Central memory CD8-positive, alpha-beta T cell (primary cell): Measurements from ENCODE around the gene CIDEA.
"Not testable (repeated sequence)": the region's sequence is repeated elsewhere in the genome, so short reads cannot be mapped to it uniquely, and the experiment has no call there.

Experiments
- ATAC-seq: fragments of 150-1000 bp; cut with Tn5 transposase; replicated peaks from 2 replicates; pipeline ENCODE4 v1.10.0; 2022; ENCODE audit warnings: mild to moderate bottlenecking, moderate FRiP score, moderate number of reproducible peaks; ENCODE audit not compliant: poor library complexity, severe bottlenecking; ENCODE audit errors: extremely low read depth
- DNase-seq, 2 donors: peaks; one replicate each; pipeline ENCODE4 v3.0.0; 2021; ENCODE audit warnings: low spot score in 2 of 2
- H3K27ac Mint-ChIP-seq: one replicate; pipeline ENCODE4 v1.8.0; 2022; ENCODE audit warnings: low read depth, mild to moderate bottlenecking, moderate library complexity, mixed read lengths
- H3K27me3 Mint-ChIP-seq: one replicate; pipeline ENCODE4 v1.8.0; 2022; ENCODE audit warnings: mixed read lengths
- H3K36me3 Mint-ChIP-seq: one replicate; pipeline ENCODE4 v1.8.0; 2022; ENCODE audit warnings: mild to moderate bottlenecking, moderate library complexity, mixed read lengths; ENCODE audit not compliant: insufficient read depth
- H3K4me1 Mint-ChIP-seq: one replicate; pipeline ENCODE4 v1.8.0; 2022; ENCODE audit warnings: mixed read lengths
- H3K4me3 Mint-ChIP-seq: one replicate; pipeline ENCODE4 v1.8.0; 2022; ENCODE audit warnings: mild to moderate bottlenecking, moderate library complexity, mixed read lengths
- H3K9me3 Mint-ChIP-seq: one replicate; pipeline ENCODE4 v1.8.0; 2022; ENCODE audit warnings: mixed read lengths

Gene CIDEA, protein sequence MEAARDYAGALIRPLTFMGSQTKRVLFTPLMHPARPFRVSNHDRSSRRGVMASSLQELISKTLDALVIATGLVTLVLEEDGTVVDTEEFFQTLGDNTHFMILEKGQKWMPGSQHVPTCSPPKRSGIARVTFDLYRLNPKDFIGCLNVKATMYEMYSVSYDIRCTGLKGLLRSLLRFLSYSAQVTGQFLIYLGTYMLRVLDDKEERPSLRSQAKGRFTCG

DNA sequence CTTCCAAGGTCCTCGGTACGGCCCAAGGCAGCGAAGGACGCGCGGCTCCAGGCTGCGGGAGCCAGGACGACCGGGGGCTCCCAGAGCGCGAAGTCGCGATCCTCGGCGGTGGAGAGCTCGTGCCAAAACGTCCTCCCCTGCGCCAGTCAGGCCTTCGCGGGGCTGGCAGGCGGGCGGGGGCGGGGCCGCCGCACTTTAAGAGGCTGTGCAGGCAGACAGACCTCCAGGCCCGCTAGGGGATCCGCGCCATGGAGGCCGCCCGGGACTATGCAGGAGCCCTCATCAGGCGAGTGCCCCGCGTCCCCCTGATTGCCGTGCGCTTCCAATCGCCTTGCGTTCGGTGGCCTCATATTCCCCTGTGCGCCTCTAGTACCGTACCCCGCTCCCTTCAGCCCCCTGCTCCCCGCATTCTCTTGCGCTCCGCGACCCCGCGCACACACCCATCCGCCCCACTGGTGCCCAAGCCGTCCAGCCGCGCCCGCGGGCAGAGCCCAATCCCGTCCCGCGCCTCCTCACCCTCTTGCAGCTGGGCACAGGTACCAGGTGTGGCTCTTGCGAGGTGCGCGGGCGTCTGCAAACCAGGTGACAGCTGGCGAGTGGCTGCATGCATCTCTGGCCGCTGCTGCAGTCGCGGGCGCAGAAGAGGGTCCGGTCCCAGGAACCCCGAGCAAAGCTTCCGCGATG lies at the start of gene CIDEA:
CIDEA (plus strand) TSS at position 226 of the 684 bp plus-strand sequence; CDS start at position 249, 23 bp downstream.
- Mint-ChIP-seq H3K4me1 (no peaks in the 10 kb centered on the region), H3K4me3 (no peak within 1 kb of the TSS), H3K27ac (no peak within 1 kb of the TSS), H3K27me3 (peaks cover 94% of the 10 kb centered on the region), H3K9me3 (no peaks in the 10 kb centered on the region), H3K36me3 (no peaks in the 10 kb centered on the region)
- DNase-seq, result no peak
- no peak for ATAC-seq

DNA sequence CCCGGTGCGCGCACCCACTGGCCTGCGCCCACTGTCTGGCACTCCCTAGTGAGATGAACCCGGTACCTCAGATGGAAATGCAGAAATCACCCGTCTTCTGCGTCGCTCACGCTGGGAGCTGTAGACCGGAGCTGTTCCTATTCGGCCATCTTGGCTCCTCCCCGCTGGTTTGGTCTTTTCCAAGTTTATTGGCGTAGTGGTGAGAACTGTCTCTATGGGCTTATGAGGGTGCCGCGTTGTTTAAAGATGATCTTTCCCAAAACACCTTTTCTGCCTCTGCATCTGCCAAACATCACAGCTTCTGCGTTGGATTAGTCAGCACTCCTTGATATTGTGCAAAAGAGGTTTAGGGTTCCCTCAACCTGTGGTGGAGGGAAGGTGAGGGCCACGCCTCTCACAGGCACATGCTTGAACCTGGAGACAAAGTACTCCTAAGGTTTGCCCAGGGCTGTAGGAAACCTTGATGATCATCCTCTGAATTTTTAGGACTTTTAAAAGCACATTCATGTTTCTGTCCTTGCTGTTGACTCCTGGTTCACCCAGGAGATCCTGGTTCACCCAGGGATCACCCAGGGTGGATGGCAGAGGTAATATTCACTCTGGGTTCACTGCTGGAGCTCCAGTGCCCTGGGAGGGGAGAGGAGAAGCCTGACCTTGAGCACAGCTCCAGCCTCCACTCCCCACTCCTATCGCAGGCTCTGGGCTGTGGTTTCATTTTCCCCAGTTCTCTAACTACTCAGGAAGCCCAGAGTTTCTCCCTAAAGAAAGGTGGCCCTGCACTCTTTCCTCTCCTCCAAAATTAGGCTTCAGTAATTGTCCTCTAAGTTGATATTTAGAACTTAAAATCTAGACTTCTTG lies 45.6 kb upstream of the CIDEA start:
- not testable (repeated sequence) for H3K9me3 Mint-ChIP-seq, H3K36me3 Mint-ChIP-seq, H3K27ac Mint-ChIP-seq, H3K4me3 Mint-ChIP-seq, H3K4me1 Mint-ChIP-seq, ATAC-seq, DNase-seq
- peaks cover 18% of the 10 kb centered on the region for H3K27me3 Mint-ChIP-seq

DNA sequence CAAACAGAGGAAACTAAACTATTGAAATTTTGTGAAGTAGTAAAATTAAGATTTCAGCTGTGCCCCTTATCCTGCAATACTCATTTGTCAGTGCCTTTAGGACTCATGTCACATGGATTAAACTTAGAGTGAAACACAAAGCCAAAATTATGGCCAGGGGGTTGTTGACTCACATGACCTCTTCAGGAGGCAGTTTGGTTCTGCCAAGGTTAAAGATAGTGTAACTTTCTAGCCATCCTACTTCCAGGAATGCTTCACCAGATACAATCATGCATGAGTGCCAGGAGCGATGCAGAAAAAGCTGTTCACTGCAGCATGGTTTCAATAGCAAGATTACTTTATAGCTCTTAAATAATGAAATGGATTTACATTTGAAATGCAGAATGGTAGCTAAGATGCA lies 41.9 kb upstream of the CIDEA start:
- H3K36me3 Mint-ChIP-seq, H3K9me3 Mint-ChIP-seq, ATAC-seq, H3K27ac Mint-ChIP-seq, DNase-seq, H3K4me1 Mint-ChIP-seq, H3K4me3 Mint-ChIP-seq: not testable (repeated sequence)
- peaks cover 43% of the 10 kb centered on the region for H3K27me3 Mint-ChIP-seq

DNA sequence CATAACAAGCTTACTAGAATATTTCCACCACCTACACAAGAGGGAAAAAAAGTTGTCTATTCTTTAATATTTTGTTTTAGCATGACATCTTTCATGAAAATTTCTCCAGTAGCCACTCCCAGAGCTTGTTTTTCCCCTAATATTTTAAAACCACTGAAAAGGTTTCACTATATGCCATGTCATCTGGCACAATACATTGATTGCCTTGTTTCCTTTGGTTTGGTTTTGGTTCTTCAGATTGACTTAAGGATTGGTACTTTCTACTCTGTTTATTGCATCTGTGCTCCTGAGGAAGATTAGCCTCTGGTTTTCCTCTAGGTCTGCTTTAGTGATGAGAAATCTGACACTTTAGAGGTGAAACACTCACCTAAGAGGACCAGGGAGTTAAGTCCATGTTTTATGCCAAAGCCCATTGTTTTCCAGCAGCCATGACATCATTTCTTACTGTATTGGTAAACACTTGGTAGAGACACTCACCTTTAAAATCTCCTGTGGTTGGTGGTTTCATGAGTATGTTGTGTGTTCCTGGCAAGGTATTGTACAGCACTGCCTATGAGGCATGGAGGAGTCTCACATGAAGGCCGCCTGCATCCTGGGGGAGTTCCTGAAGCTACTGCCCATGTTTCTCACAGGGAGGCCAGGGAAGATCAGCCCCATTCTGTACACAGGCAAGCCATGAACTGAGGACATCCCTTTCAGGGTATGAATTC lies 39.7 kb upstream of the CIDEA start:
- DNase-seq, H3K9me3 Mint-ChIP-seq, H3K4me3 Mint-ChIP-seq, H3K36me3 Mint-ChIP-seq, H3K27ac Mint-ChIP-seq, H3K4me1 Mint-ChIP-seq, ATAC-seq: not testable (repeated sequence)
- H3K27me3 Mint-ChIP-seq, result peaks cover 43% of the 10 kb centered on the region

DNA sequence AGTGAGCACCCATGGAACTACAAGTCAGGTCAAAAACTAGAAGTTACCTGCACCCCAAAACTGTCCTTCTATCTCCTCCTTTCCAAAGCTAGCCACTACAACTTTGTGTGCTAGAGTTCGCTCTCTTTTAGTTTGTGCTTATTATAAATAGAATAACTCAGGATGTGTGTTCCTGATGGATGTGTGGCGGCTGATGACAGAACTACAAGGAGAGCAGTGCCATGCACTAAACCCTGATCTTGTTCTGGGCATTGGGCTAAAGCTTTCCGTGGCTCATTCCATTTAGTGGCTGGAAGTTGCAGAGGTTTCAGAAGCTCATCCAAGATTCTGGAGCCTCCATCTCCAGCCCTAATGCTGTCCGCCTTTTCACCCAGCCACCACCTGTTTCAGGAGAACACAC lies 37.7 kb upstream of the CIDEA start:
- H3K4me1 Mint-ChIP-seq, H3K27ac Mint-ChIP-seq, DNase-seq, H3K9me3 Mint-ChIP-seq, H3K4me3 Mint-ChIP-seq, H3K36me3 Mint-ChIP-seq, ATAC-seq: not testable (repeated sequence)
- peaks cover 30% of the 10 kb centered on the region for H3K27me3 Mint-ChIP-seq

DNA sequence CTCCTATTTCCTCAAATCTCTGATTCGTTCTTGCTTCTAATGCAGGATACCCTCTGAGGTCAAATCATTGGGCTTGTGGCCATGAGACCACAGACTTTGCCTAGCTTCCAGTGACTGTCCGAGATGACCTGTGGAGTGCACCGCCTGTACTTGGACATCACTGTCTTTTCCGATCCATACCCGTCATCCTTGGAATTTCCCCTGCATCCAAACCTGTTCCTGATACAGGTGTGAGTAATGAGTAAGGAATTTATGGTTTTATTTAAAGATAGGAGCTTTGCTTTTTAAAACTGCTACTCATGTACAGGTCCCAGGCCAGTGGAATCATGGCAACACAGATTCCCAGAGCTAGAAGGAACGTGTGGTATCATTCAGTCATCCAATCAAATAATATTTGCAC lies 35.6 kb upstream of the CIDEA start:
- H3K27me3 Mint-ChIP-seq, result peaks cover 25% of the 10 kb centered on the region
- H3K4me3 Mint-ChIP-seq, ATAC-seq, H3K9me3 Mint-ChIP-seq, H3K27ac Mint-ChIP-seq, H3K36me3 Mint-ChIP-seq, H3K4me1 Mint-ChIP-seq, DNase-seq: not testable (repeated sequence)

DNA sequence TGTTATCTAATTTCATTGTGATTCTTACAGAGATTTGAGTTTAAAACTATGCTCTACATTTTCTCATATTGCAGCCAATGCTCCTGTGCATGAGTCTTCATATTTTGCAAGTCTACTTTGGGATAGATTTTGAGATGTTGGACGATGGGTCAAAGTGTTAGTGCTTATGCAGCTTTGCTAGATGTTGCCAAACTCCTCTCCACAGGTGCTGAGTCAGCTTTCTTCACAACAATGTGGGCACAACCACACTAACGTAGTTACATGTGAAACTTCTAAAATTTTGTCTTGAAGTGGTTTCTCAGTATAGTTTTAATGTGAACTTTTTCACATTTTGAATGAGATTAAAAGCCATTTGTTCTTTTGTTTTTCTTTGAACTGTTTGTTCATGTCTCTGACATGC lies 32.1 kb upstream of the CIDEA start:
- H3K9me3 Mint-ChIP-seq, DNase-seq, ATAC-seq, H3K27me3 Mint-ChIP-seq, H3K4me3 Mint-ChIP-seq, H3K27ac Mint-ChIP-seq, H3K36me3 Mint-ChIP-seq, H3K4me1 Mint-ChIP-seq: not testable (repeated sequence)

DNA sequence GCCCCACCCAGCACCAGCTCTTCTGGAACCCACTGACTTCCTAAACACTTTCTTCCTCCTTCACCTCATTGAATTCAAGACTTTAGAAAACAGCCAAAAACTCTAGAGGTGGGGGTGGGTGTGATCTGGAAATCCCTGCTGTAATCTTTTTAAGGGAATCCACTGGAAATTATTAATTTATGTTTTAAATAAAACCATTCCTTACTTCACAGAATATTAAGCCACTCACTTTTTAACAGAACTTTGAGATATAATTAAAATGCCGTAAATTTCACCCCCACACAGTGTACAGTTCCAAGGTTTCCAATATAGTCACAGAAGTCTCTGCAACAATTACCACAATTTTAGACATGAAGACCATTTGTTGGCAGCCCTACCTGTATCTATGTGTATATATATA lies 30.8 kb upstream of the CIDEA start:
- H3K27ac Mint-ChIP-seq, H3K27me3 Mint-ChIP-seq, DNase-seq, H3K9me3 Mint-ChIP-seq, H3K36me3 Mint-ChIP-seq, ATAC-seq, H3K4me3 Mint-ChIP-seq, H3K4me1 Mint-ChIP-seq: not testable (repeated sequence)

DNA sequence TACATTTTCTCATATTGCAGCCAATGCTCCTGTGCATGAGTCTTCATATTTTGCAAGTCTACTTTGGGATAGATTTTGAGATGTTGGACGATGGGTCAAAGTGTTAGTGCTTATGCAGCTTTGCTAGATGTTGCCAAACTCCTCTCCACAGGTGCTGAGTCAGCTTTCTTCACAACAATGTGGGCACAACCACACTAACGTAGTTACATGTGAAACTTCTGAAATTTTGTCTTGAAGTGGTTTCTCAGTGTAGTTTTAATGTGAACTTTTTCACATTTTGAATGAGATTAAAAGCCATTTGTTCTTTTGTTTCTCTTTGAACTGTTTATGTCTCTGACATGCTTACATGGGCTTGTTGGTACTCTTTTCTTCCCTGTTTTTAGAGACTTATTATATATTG lies 27.4 kb upstream of the CIDEA start:
- not testable (repeated sequence) for H3K9me3 Mint-ChIP-seq, DNase-seq, H3K27ac Mint-ChIP-seq, H3K4me1 Mint-ChIP-seq, H3K27me3 Mint-ChIP-seq, H3K36me3 Mint-ChIP-seq, H3K4me3 Mint-ChIP-seq
- ATAC-seq, result peak; percentile 16

DNA sequence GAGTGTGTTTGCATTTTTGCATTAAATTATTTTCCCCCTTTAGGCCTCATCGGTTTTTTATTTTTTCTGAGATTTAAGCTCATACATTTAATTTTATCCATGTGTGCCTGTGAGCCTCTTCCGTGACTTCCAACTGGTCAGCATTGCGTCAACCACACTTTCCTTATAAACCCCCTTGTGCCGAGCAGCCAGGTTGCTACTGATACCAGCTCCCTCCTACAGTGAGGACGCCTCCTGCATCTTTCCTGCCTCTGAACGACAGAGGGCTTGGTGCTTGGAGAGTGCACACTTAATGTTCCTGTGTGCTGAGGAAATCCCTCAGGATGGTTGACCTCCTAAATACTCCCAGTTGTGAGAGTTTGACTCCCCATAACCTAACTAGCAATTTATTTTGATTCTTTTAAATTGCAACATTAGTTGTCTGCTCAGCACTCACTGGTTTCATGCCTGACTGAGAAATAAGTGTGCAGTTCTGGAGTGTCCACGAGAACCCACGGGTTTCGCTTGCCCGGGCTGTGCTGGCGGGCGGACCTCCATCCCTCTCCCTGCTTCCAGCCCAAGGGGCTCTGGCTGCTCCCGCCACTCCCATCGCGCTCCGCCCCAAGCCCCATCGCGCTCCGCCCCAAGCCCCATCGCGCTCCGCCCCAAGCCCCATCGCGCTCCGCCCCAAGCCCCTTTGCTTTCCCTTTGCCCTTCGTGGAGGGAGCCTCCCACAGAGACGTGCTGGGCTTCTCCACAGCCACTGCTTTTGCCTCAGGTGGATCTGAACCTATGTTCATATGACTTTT lies 26.6 kb upstream of the CIDEA start:
- not testable (repeated sequence) for H3K27me3 Mint-ChIP-seq, DNase-seq, H3K27ac Mint-ChIP-seq, H3K4me3 Mint-ChIP-seq, H3K36me3 Mint-ChIP-seq, H3K9me3 Mint-ChIP-seq, H3K4me1 Mint-ChIP-seq
- ATAC-seq, result peak; percentile 32

DNA sequence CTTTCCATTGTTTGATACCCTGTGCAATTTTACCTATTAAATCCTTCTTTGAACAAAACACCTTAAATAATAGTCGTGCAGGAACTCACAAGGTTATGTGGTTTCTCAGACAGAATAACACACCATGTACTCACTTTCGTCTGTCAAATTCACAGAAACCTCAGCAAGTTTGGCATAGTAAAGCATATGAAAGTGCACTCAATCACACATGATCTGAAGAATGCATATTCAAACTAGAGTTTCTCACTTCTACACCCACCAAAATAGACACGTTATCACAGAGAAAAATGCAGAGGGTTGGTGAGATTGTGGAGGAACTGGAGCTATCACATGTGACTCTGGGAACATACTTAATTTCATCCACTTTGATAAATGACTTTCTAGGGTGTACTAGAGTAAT lies 25.9 kb upstream of the CIDEA start:
- H3K4me1 Mint-ChIP-seq, H3K36me3 Mint-ChIP-seq, H3K9me3 Mint-ChIP-seq, ATAC-seq, H3K27ac Mint-ChIP-seq, H3K27me3 Mint-ChIP-seq, H3K4me3 Mint-ChIP-seq, DNase-seq: not testable (repeated sequence)

DNA sequence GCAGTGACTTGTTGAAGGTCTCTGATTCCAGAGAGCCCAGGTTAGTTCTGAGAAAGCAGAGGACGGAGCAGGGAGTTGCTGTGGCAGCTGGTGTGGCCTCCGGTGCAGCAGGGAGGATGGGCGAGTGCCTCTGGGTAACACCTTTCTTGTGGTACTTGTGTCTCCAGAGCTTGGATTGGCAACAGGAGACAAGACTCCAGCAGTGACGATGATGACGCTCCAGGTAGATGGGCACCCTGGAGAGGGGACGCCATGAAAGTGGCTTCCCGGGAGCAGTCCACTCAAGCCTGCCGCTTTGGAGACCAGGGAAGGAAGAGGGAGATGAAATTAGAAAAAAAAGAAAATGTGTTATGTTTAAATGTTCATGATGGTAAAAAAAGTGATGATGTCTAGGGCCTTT lies 23.6 kb upstream of the CIDEA start:
- ATAC-seq, H3K36me3 Mint-ChIP-seq, H3K27ac Mint-ChIP-seq: not testable (repeated sequence)

More for the DNA sequence above, 23.6 kb upstream of the CIDEA start:
- not testable (repeated sequence) for H3K9me3 Mint-ChIP-seq, H3K27me3 Mint-ChIP-seq, H3K4me1 Mint-ChIP-seq, DNase-seq, H3K4me3 Mint-ChIP-seq
